Mesothelial cell of epicardium (in vitro differentiated cells): ENCODE results near the gene SEMA4A. TPM values are rescaled to one million over a fixed set of nuclear protein-coding genes. Genes with fewer than 3 reads are reported as not detected.

Experiments
- DNase-seq, 2 experiments: peaks; one replicate each; pipeline ENCODE4 v3.0.0; 2021; ENCODE audit warnings: low spot score in 2 of 2; ENCODE audit not compliant: unreplicated experiment in 2 of 2
- H3K27ac Mint-ChIP-seq: 2 replicates; pipeline ENCODE4 v1.8.0; 2021; ENCODE audit warnings: mixed read lengths
- H3K27me3 Mint-ChIP-seq: 2 replicates; pipeline ENCODE4 v1.8.0; 2021; ENCODE audit warnings: low read depth, mixed read lengths
- H3K36me3 Mint-ChIP-seq: 2 replicates; pipeline ENCODE4 v1.8.0; 2021; ENCODE audit warnings: mixed read lengths
- H3K4me1 Mint-ChIP-seq: 2 replicates; pipeline ENCODE4 v1.8.0; 2021; ENCODE audit warnings: mixed read lengths
- H3K4me3 Mint-ChIP-seq: 2 replicates; pipeline ENCODE4 v1.8.0; 2021; ENCODE audit warnings: mild to moderate bottlenecking, moderate library complexity, mixed read lengths
- H3K9me3 Mint-ChIP-seq: 2 replicates; pipeline ENCODE4 v1.8.0; 2021; ENCODE audit warnings: mixed read lengths
- total RNA-seq: library from RNA; stranded (reverse); gene quantifications from 3 replicates; pipeline ENCODE4 v1.2.1, GENCODE V29; 2021
- TF ChIP-seq, protein P1 (sequence below): fragments of 200-600 bp; sonication (generic); IDR thresholded peaks from one replicate; pipeline ENCODE4 v1.5.0; 2021; ENCODE audit warnings: antibody characterized with exemption; ENCODE audit not compliant: unreplicated experiment

SEMA4A gene
- total RNA-seq, 1 donor from 2014 or later = 18.7 TPM

DNA sequence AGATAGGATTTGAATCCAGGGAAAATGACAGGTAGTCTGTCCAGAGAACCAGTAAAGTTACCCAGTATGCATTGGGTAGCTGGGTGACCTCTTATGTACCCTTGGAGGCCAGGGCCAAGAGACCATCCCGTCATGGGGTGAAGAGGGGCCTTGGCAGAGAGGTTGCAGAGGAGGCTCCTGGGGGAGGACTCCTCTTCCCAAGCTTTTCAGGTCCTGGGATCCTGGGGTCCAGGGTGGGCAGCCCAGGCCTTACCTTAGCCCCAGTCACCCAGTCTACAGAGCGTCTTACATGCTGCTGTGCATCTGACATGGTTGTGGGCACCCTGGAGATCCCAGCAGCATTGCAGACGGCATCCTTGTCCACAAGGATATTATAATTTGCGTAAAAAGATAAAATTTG, 73.4 kb downstream of the SEMA4A start:
- no peaks in the 10 kb centered on the region for H3K27me3 Mint-ChIP-seq
- H3K4me3 Mint-ChIP-seq = no peak overlapping the region
- H3K36me3 Mint-ChIP-seq = peaks cover 35% of the 10 kb centered on the region
- H3K9me3 Mint-ChIP-seq = no peaks in the 10 kb centered on the region
- TF ChIP-seq, protein P1, sequence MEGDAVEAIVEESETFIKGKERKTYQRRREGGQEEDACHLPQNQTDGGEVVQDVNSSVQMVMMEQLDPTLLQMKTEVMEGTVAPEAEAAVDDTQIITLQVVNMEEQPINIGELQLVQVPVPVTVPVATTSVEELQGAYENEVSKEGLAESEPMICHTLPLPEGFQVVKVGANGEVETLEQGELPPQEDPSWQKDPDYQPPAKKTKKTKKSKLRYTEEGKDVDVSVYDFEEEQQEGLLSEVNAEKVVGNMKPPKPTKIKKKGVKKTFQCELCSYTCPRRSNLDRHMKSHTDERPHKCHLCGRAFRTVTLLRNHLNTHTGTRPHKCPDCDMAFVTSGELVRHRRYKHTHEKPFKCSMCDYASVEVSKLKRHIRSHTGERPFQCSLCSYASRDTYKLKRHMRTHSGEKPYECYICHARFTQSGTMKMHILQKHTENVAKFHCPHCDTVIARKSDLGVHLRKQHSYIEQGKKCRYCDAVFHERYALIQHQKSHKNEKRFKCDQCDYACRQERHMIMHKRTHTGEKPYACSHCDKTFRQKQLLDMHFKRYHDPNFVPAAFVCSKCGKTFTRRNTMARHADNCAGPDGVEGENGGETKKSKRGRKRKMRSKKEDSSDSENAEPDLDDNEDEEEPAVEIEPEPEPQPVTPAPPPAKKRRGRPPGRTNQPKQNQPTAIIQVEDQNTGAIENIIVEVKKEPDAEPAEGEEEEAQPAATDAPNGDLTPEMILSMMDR = no peak
- peaks cover 4% of the 10 kb centered on the region for H3K4me1 Mint-ChIP-seq
- no peak overlapping the region for H3K27ac Mint-ChIP-seq
- no peak for DNase-seq

Other genes starting within 250 kb of the SEMA4A start
- 34.3 to 37.0 TPM (median 35.5 TPM) in 3 replicates for gene RIT1, start 242.2 kb upstream of the SEMA4A start, total RNA-seq
- 70.1 to 74.1 TPM (median 73.2 TPM) in 3 replicates for gene KHDC4, start 219.2 kb upstream of the SEMA4A start, total RNA-seq
- gene RXFP4, start 211.9 kb upstream of the SEMA4A start, total RNA-seq = not detected in 3 replicates
- gene ARHGEF2, start 175.0 kb upstream of the SEMA4A start, total RNA-seq = 103 to 111 TPM (median 110 TPM) in 3 replicates
- 282 to 298 TPM (median 297 TPM) in 3 replicates for gene SSR2, start 132.6 kb upstream of the SEMA4A start, total RNA-seq
- 61.2 to 66.7 TPM (median 61.9 TPM) in 3 replicates for gene UBQLN4, start 99.8 kb upstream of the SEMA4A start, total RNA-seq
- gene LAMTOR2, start 98.8 kb upstream of the SEMA4A start, total RNA-seq = 39.2 to 43.4 TPM (median 39.5 TPM) in 3 replicates
- gene RAB25, start 92.4 kb upstream of the SEMA4A start, total RNA-seq = 51.1 to 52.6 TPM (median 51.2 TPM) in 3 replicates
- gene MEX3A, start 71.1 kb upstream of the SEMA4A start, total RNA-seq = 107 to 112 TPM (median 112 TPM) in 3 replicates
- 91.7 to 96.9 TPM (median 92.4 TPM) in 3 replicates for gene LMNA, start 38.9 kb upstream of the SEMA4A start, total RNA-seq
- gene SLC25A44, start 40.5 kb downstream of the SEMA4A start, total RNA-seq = 15.4 to 18.7 TPM (median 18.4 TPM) in 3 replicates
- 73.4 to 74.8 TPM (median 74.6 TPM) in 3 replicates for gene PMF1, start 59.4 kb downstream of the SEMA4A start, total RNA-seq
- gene BGLAP, start 88.6 kb downstream of the SEMA4A start, total RNA-seq = 5.8 to 7.3 TPM (median 6.8 TPM) in 3 replicates
- 30.1 to 32.0 TPM (median 30.7 TPM) in 3 replicates for gene PAQR6, start 94.5 kb downstream of the SEMA4A start, total RNA-seq
- gene SMG5, start 129.2 kb downstream of the SEMA4A start, total RNA-seq = 99.8 to 105 TPM (median 103 TPM) in 3 replicates
- gene TMEM79, start 130.7 kb downstream of the SEMA4A start, total RNA-seq = 5.7 to 6.9 TPM (median 6.1 TPM) in 3 replicates
- 60.2 to 64.2 TPM (median 63.2 TPM) in 3 replicates for gene GLMP, start 142.1 kb downstream of the SEMA4A start, total RNA-seq
- gene VHLL, start 145.7 kb downstream of the SEMA4A start, total RNA-seq = 0.42 TPM in 1 of 3 replicates, not detected in the others
- gene CCT3, start 184.7 kb downstream of the SEMA4A start, total RNA-seq = 174 to 190 TPM (median 186 TPM) in 3 replicates
- not detected in 3 replicates for gene TSACC, start 184.9 kb downstream of the SEMA4A start, total RNA-seq
- gene RHBG, start 215.6 kb downstream of the SEMA4A start, total RNA-seq = 0.88 to 1.2 TPM (median 0.92 TPM) in 3 replicates